ENCODE results near the gene MPZL2.

MPZL2 gene

DNA sequence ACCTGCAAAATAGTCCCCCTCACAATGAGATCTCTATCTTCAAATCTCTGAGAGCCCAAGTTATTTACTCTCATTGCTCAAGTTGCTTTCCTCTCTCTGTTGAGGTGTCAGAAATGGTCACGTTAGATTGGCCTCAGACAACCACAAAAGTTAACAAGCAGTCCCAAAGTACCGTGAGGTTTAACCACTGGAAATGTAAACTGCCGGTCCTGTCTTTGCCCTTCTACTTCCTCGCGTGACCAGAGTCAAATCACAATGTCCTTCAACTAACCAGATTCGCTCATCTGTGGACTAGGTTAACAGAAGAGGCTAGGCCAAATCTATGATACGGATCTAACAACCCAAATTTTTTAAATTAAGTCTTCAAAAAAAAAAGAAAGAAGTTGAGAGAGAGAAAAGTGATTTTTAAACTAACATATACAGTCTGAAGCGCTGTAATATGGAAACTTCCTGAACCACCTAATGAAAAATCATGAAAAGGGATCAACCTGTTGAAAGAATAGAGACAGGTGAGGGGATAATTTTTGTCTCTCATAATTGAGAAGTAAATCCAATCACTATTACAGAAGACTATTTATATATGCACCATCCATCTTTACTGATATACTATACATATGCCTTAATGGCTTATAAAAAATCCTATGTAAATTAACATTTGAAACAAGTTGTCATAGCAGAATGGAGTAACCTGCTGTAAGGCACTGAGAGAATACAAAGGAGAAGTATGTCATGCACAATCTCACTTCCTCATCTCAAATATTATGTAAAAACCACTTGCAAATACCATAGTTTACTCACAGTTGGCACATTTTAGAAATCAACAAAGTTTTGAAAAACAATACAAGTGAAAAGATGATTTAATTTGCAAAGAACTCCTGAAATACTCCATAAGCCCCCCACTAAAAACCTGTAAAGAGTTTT is 36.0 kb downstream of the MPZL2 start:
- Histone ChIP-seq H3K27ac (ENCODE audit: low read length) (no peak overlapping the region), H3K9ac (ENCODE audit: low read length) (no peak overlapping the region)

GRCh38 chr11:118226781-118227180 is 37.3 kb downstream of the MPZL2 start:
- no peak overlapping the region for H3K9ac ChIP-seq (ENCODE audit: low read length)

More for the DNA sequence above, 36.0 kb downstream of the MPZL2 start:
- Histone ChIP-seq H3K4me1 (ENCODE audit: control insufficient read depth, low read depth, low read length) (no peaks in the 10 kb centered on the region), H3K9me3 (ENCODE audit: control insufficient read depth, low read depth, low read length) (no peaks in the 10 kb centered on the region), H3K36me3 (ENCODE audit: control insufficient read depth, low read depth, low read length) (no peaks in the 10 kb centered on the region), H3K4me3 (ENCODE audit: low read length) (no peak overlapping the region), H3K27me3 (ENCODE audit: control insufficient read depth, insufficient read depth, low read length) (no peaks in the 10 kb centered on the region)

GRCh38 chr11:118226296-118226695 is 37.8 kb downstream of the MPZL2 start:
- Histone ChIP-seq H3K9ac (ENCODE audit: low read length) (no peak overlapping the region), H3K4me1 (ENCODE audit: control insufficient read depth, low read depth, low read length) (no peaks in the 10 kb centered on the region), H3K27ac (ENCODE audit: low read length) (no peak overlapping the region), H3K27me3 (ENCODE audit: control insufficient read depth, insufficient read depth, low read length) (no peaks in the 10 kb centered on the region), H3K36me3 (ENCODE audit: control insufficient read depth, low read depth, low read length) (no peaks in the 10 kb centered on the region), H3K9me3 (ENCODE audit: control insufficient read depth, low read depth, low read length) (no peaks in the 10 kb centered on the region), H3K4me3 (ENCODE audit: low read length) (no peak overlapping the region)

More at GRCh38 chr11:118226781-118227180, 37.3 kb downstream of the MPZL2 start:
- H3K36me3 ChIP-seq (ENCODE audit: control insufficient read depth, low read depth, low read length), result no peaks in the 10 kb centered on the region
- no peak overlapping the region for H3K27ac ChIP-seq (ENCODE audit: low read length)
- H3K4me1 ChIP-seq (ENCODE audit: control insufficient read depth, low read depth, low read length), result no peaks in the 10 kb centered on the region
- H3K4me3 ChIP-seq (ENCODE audit: low read length), result no peak overlapping the region
- no peaks in the 10 kb centered on the region for H3K27me3 ChIP-seq (ENCODE audit: control insufficient read depth, insufficient read depth, low read length)
- H3K9me3 ChIP-seq (ENCODE audit: control insufficient read depth, low read depth, low read length), result no peaks in the 10 kb centered on the region

DNA sequence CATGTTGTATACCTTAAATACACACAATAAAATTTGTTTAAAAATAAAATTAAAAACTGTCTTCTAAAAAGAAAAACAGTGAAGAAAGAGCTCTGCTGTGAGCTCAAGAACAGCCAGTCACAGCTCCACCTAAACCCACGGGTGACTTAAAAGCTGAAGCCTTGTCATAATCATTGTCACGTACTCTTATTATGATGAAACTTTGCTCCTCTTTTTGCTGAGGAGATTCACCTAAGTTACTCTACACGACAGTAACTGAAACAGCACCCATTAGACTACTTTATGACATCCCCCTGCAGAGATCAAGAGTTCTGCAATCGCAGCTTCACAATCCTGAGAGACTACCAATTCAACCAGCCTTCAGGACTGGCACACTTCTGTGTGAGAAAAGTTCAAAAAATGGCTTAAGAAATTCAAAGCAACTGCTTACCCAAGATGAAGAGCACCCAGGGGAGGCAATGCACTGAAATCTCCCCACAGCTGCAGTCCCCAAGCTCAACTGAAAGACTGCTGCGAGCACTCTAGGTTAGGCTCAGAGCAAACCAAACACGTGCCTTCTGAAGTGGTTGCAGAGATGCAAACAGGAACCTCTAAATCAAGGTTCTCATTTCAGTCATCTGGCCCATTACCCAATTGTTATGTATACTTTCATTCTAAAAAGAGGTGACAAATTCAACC is 39.4 kb downstream of the MPZL2 start, which contains the start of gene JAML:
JAML (minus strand) TSS at position 501 of the 678 bp plus-strand sequence. CDS start 10,145 bp downstream, outside the sequence.
- no peaks in the 10 kb centered on the region for H3K27me3 ChIP-seq (ENCODE audit: control insufficient read depth, insufficient read depth, low read length)
- H3K9me3 ChIP-seq (ENCODE audit: control insufficient read depth, low read depth, low read length), result no peaks in the 10 kb centered on the region
- H3K36me3 ChIP-seq (ENCODE audit: control insufficient read depth, low read depth, low read length), result no peaks in the 10 kb centered on the region
- H3K9ac ChIP-seq (ENCODE audit: low read length), result no peak within 1 kb of the TSS
- H3K27ac ChIP-seq (ENCODE audit: low read length), result no peak within 1 kb of the TSS
- no peak within 1 kb of the TSS for H3K4me3 ChIP-seq (ENCODE audit: low read length)
- no peaks in the 10 kb centered on the region for H3K4me1 ChIP-seq (ENCODE audit: control insufficient read depth, low read depth, low read length)

GRCh38 chr11:118223992-118224391 is 40.1 kb downstream of the MPZL2 start:
- H3K9ac ChIP-seq (ENCODE audit: low read length), result no peak overlapping the region
- H3K4me3 ChIP-seq (ENCODE audit: low read length), result no peak overlapping the region
- H3K36me3 ChIP-seq (ENCODE audit: control insufficient read depth, low read depth, low read length), result no peaks in the 10 kb centered on the region
- no peaks in the 10 kb centered on the region for H3K4me1 ChIP-seq (ENCODE audit: control insufficient read depth, low read depth, low read length)
- no peaks in the 10 kb centered on the region for H3K27me3 ChIP-seq (ENCODE audit: control insufficient read depth, insufficient read depth, low read length)
- no peak overlapping the region for H3K27ac ChIP-seq (ENCODE audit: low read length)
- H3K9me3 ChIP-seq (ENCODE audit: control insufficient read depth, low read depth, low read length), result no peaks in the 10 kb centered on the region

DNA sequence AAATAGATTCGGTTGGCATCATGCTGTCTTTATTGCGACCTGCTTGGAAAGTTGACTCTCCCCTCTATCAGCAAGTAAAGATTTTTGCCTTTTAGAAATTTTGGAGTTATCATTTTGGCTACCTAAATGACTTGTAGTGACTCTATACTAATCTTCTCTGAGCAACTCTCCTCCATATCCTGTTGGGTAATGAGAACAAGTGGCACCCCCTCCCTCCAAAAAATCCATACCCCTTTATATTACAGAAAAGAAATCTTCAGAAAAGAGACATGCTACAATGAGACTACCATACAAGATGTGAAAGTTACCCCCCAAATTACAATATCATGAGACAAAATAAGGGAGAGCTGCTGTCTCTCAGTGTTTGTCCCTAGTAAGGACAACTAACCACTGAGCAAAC is 40.5 kb downstream of the MPZL2 start:
- Histone ChIP-seq H3K4me3 (ENCODE audit: low read length) (no peak overlapping the region), H3K36me3 (ENCODE audit: control insufficient read depth, low read depth, low read length) (no peaks in the 10 kb centered on the region), H3K4me1 (ENCODE audit: control insufficient read depth, low read depth, low read length) (no peaks in the 10 kb centered on the region), H3K27me3 (ENCODE audit: control insufficient read depth, insufficient read depth, low read length) (no peaks in the 10 kb centered on the region), H3K9me3 (ENCODE audit: control insufficient read depth, low read depth, low read length) (no peaks in the 10 kb centered on the region), H3K9ac (ENCODE audit: low read length) (no peak overlapping the region), H3K27ac (ENCODE audit: low read length) (no peak overlapping the region)

GRCh38 chr11:118222437-118222836 is 41.7 kb downstream of the MPZL2 start:
- Histone ChIP-seq H3K9ac (ENCODE audit: low read length) (no peak overlapping the region), H3K9me3 (ENCODE audit: control insufficient read depth, low read depth, low read length) (no peaks in the 10 kb centered on the region), H3K36me3 (ENCODE audit: control insufficient read depth, low read depth, low read length) (no peaks in the 10 kb centered on the region), H3K27ac (ENCODE audit: low read length) (no peak overlapping the region), H3K4me1 (ENCODE audit: control insufficient read depth, low read depth, low read length) (no peaks in the 10 kb centered on the region), H3K27me3 (ENCODE audit: control insufficient read depth, insufficient read depth, low read length) (no peaks in the 10 kb centered on the region), H3K4me3 (ENCODE audit: low read length) (no peak overlapping the region)

DNA sequence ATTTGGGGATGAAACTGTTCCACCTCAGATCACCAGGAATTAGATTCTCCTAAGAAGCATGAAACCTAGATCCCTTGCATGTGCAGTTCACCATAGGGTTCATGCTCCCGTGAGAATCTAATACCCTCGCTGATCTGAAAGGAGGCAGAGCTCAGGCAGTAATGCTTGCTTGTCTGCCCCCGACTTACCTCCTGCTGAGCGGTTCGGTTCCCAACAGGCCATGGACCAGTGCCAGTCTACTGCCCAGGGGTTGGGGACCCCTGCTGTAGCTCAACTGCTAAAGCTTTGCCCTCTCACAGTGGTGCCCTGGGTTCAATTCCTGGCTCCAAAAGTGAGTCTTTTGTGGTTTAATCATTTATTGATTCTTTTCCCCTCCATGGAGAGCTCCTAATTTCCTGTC is 42.7 kb downstream of the MPZL2 start:
- H3K9ac ChIP-seq (ENCODE audit: low read length), result no peak overlapping the region

DNA sequence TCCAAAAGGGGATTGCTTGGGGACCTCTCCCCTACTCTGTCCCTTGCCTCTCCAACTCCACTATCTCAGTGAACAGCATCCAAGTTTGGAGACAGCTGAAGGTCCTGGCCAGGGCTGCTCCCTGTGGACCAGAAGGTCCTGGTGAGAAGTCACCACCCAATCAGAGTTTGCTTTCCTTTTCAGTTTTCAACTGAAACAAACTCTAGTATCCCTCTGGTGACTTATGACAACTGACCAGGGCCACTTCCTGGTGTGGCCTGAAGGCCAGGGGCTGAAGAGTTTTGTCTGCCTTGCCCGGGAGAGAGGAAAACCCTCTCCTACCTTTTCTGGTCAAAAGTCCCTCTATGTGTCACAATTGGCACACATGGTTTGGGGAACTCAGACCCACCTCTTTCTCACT is 44.4 kb downstream of the MPZL2 start:
- H3K9me3 ChIP-seq (ENCODE audit: control insufficient read depth, low read depth, low read length), result no peaks in the 10 kb centered on the region
- no peaks in the 10 kb centered on the region for H3K27me3 ChIP-seq (ENCODE audit: control insufficient read depth, insufficient read depth, low read length)
- no peak overlapping the region for H3K9ac ChIP-seq (ENCODE audit: low read length)
- H3K4me3 ChIP-seq (ENCODE audit: low read length), result no peak overlapping the region
- H3K36me3 ChIP-seq (ENCODE audit: control insufficient read depth, low read depth, low read length), result no peaks in the 10 kb centered on the region
- H3K27ac ChIP-seq (ENCODE audit: low read length), result no peak overlapping the region
- H3K4me1 ChIP-seq (ENCODE audit: control insufficient read depth, low read depth, low read length), result no peaks in the 10 kb centered on the region

More for the DNA sequence above, 42.7 kb downstream of the MPZL2 start:
- Histone ChIP-seq H3K27me3 (ENCODE audit: control insufficient read depth, insufficient read depth, low read length) (no peaks in the 10 kb centered on the region), H3K36me3 (ENCODE audit: control insufficient read depth, low read depth, low read length) (no peaks in the 10 kb centered on the region), H3K9me3 (ENCODE audit: control insufficient read depth, low read depth, low read length) (no peaks in the 10 kb centered on the region), H3K4me1 (ENCODE audit: control insufficient read depth, low read depth, low read length) (no peaks in the 10 kb centered on the region), H3K4me3 (ENCODE audit: low read length) (no peak overlapping the region), H3K27ac (ENCODE audit: low read length) (no peak overlapping the region)

DNA sequence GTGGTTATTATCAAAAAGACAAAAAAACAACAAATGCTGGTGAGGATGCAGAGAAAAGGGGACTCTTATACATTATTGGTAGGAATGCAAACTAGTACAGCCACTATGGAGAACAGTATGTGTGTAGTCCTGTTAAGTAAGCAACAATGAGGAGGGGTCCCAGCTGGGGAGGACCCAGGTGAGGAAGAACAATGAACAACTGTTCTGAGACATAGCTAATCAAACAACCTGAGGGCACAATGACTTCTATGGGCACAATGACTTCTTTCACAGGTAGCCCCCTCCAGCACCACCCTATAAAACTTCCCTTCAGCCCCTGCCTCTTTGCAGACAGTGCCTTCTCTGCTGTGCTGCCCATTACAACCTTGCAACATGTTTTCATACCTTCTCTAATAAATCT is 44.9 kb downstream of the MPZL2 start:
- Histone ChIP-seq H3K4me1 (ENCODE audit: control insufficient read depth, low read depth, low read length) (no peaks in the 10 kb centered on the region), H3K4me3 (ENCODE audit: low read length) (no peak overlapping the region), H3K27me3 (ENCODE audit: control insufficient read depth, insufficient read depth, low read length) (no peaks in the 10 kb centered on the region), H3K27ac (ENCODE audit: low read length) (no peak overlapping the region), H3K9ac (ENCODE audit: low read length) (no peak overlapping the region), H3K9me3 (ENCODE audit: control insufficient read depth, low read depth, low read length) (no peaks in the 10 kb centered on the region), H3K36me3 (ENCODE audit: control insufficient read depth, low read depth, low read length) (no peaks in the 10 kb centered on the region)

- Histone ChIP-seq H3K9ac (ENCODE audit: low read length) (no peak overlapping the region), H3K27ac (ENCODE audit: low read length) (no peak overlapping the region), H3K4me1 (ENCODE audit: control insufficient read depth, low read depth, low read length) (peaks cover 9% of the 10 kb centered on the region), H3K4me3 (ENCODE audit: low read length) (no peak overlapping the region), H3K36me3 (ENCODE audit: control insufficient read depth, low read depth, low read length) (no peaks in the 10 kb centered on the region), H3K27me3 (ENCODE audit: control insufficient read depth, insufficient read depth, low read length) (no peaks in the 10 kb centered on the region), H3K9me3 (ENCODE audit: control insufficient read depth, low read depth, low read length) (no peaks in the 10 kb centered on the region)
These were observed 46.5 kb downstream of the MPZL2 start for GRCh38 chr11:118217575-118217974.

All from iPS-18a (cell line).